ENCODE data around the gene RDX.

GRCh38 chr11:110337570-110338193 lies 41.3 kb upstream of the RDX start:
- TF ChIP-seq, protein P1, sequence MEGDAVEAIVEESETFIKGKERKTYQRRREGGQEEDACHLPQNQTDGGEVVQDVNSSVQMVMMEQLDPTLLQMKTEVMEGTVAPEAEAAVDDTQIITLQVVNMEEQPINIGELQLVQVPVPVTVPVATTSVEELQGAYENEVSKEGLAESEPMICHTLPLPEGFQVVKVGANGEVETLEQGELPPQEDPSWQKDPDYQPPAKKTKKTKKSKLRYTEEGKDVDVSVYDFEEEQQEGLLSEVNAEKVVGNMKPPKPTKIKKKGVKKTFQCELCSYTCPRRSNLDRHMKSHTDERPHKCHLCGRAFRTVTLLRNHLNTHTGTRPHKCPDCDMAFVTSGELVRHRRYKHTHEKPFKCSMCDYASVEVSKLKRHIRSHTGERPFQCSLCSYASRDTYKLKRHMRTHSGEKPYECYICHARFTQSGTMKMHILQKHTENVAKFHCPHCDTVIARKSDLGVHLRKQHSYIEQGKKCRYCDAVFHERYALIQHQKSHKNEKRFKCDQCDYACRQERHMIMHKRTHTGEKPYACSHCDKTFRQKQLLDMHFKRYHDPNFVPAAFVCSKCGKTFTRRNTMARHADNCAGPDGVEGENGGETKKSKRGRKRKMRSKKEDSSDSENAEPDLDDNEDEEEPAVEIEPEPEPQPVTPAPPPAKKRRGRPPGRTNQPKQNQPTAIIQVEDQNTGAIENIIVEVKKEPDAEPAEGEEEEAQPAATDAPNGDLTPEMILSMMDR (IDR thresholded peaks at IDR 0.05): no peak
- TF ChIP-seq POLR2A (IDR thresholded peaks at IDR 0.05): no peak

All from lower leg skin (tissue), 3 donors.